Measurements from ENCODE around the gene CCDC182. TPM values are rescaled to one million over a fixed set of nuclear protein-coding genes. Genes with fewer than 3 reads are reported as not detected.

The CCDC182 gene
- total RNA-seq, 1 donor from 2014 or later = not detected

DNA sequence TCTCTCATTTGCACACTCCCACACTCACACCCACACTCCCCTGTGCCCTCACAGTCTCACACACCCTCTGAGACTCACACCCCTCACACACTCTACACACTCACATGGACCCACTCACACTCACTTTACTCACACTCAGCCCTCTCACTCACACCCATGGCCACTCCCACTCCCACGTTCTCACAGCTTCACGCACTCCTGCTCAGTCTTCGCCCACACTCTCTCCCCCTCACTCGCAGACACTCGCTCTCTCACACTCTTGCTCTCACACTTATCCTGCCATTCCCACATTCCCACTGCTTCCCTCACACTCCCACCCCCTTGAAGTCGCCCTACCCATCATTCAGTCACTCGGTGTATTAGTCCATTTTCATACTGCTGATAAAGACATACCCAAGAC, 47.9 kb downstream of the CCDC182 start:
- DNase-seq = no peak

GRCh38 chr17:57696050-57696449, 49.0 kb downstream of the CCDC182 start:
- DNase-seq = peak; percentile 5

Other genes starting within 250 kb of the CCDC182 start
- gene MRPS23, start 104.7 kb upstream of the CCDC182 start, total RNA-seq = 25.4 and 25.9 TPM in 2 replicates
- gene CUEDC1, start 210.1 kb upstream of the CCDC182 start, total RNA-seq = 6.5 and 6.8 TPM in 2 replicates
- 30.8 and 36.4 TPM in 2 replicates for gene VEZF1, start 243.0 kb upstream of the CCDC182 start, total RNA-seq